Loucy (cell line): ENCODE results near the gene FGF22.

ENCODE experiments used
- CTCF ChIP-seq: fragments of 200-600 bp; sonication (generic); conservative IDR thresholded peaks from 2 replicates; pipeline ENCODE4 v1.5.1; 2014; ENCODE audit warnings: mild to moderate bottlenecking, antibody characterized with exemption, low read length
- EZH2phosphoT487 ChIP-seq: fragments of 200-600 bp; IDR thresholded peaks from 2 replicates; pipeline ENCODE4 v1.6.1; 2018; ENCODE audit warnings: antibody characterized with exemption, mild to moderate bottlenecking, moderate library complexity, borderline replicate concordance

GRCh38 chr19:644789-645188, 5.1 kb downstream of the FGF22 start:
- TF ChIP-seq CTCF = no peak
- TF ChIP-seq EZH2phosphoT487 = no peak
